Mesenchymal stem cell (in vitro differentiated cells and primary cell): ENCODE data around the gene CDC37.

Experiments
- DNase-seq: peaks from one replicate; pipeline ENCODE4 v3.0.0-alpha.2; 2013
- H2AFZ ChIP-seq: one replicate; pipeline ENCODE4 v1.6.1; 2013; ENCODE audit warnings: low read depth, mild to moderate bottlenecking, control low read depth, inconsistent platforms, low read length, moderate library complexity
- H2AK5ac ChIP-seq: 2 replicates; pipeline ENCODE4 v1.6.1; 2013; ENCODE audit warnings: low read length, moderate library complexity, mild to moderate bottlenecking, inconsistent platforms; ENCODE audit not compliant: severe bottlenecking
- H2BK120ac ChIP-seq: one replicate; pipeline ENCODE4 v1.6.1; 2013; ENCODE audit warnings: low read depth, mild to moderate bottlenecking, inconsistent platforms, low read length, moderate library complexity
- H2BK12ac ChIP-seq, 2 experiments: one replicate each; pipeline ENCODE4 v1.6.1; 2013; ENCODE audit warnings: inconsistent platforms in 2 of 2, low read length in 2 of 2, mild to moderate bottlenecking in 2 of 2, moderate library complexity in 2 of 2, control low read depth in 1 of 2
- H2BK15ac ChIP-seq: one replicate; pipeline ENCODE4 v1.6.1; 2013; ENCODE audit warnings: mild to moderate bottlenecking, low read depth, inconsistent platforms; ENCODE audit not compliant: poor library complexity, severe bottlenecking
- H2BK5ac ChIP-seq: 2 replicates; pipeline ENCODE4 v1.6.1; 2013; ENCODE audit warnings: low read depth, mild to moderate bottlenecking, low read length, control low read depth, inconsistent platforms; ENCODE audit not compliant: poor library complexity, severe bottlenecking
- H3K14ac ChIP-seq, 2 experiments: one replicate each; pipeline ENCODE4 v1.6.1; 2013; ENCODE audit warnings: inconsistent platforms in 2 of 2, low read length in 2 of 2, control low read depth in 1 of 2, mild to moderate bottlenecking in 1 of 2, moderate library complexity in 1 of 2
- H3K18ac ChIP-seq, 2 experiments: one replicate each; pipeline ENCODE4 v1.6.1; 2013; ENCODE audit warnings: inconsistent platforms in 2 of 2, low read length in 2 of 2, control low read depth in 1 of 2, low read depth in 1 of 2, mild to moderate bottlenecking in 1 of 2
- H3K23ac ChIP-seq, 2 experiments: one replicate each; pipeline ENCODE4 v1.6.1; 2013; ENCODE audit warnings: inconsistent platforms in 2 of 2, low read length in 2 of 2, mild to moderate bottlenecking in 2 of 2, moderate library complexity in 2 of 2, control low read depth in 1 of 2
- H3K27ac ChIP-seq: 2 replicates; pipeline ENCODE4 v1.5.1; 2013; ENCODE audit warnings: mild to moderate bottlenecking, moderate library complexity, low read length, control low read depth, inconsistent platforms; ENCODE audit not compliant: poor library complexity, severe bottlenecking
- H3K27me3 ChIP-seq, 2 experiments: 2 replicates each; pipeline versions ENCODE4 v1.6.1 to v1.7.0; 2013; ENCODE audit warnings: low read length in 2 of 2, mild to moderate bottlenecking in 2 of 2, moderate library complexity in 2 of 2, control low read depth in 1 of 2, inconsistent platforms in 1 of 2; ENCODE audit not compliant: control insufficient read depth in 1 of 2, insufficient read depth in 1 of 2
- H3K36me3 ChIP-seq, 2 experiments: 2 replicates each; pipeline versions ENCODE4 v1.6.1 to v1.7.0; 2013; ENCODE audit warnings: low read length in 2 of 2, control low read depth in 1 of 2, inconsistent platforms in 1 of 2, low read depth in 1 of 2, mild to moderate bottlenecking in 1 of 2; ENCODE audit not compliant: insufficient read depth in 2 of 2, control insufficient read depth in 1 of 2
- H3K4ac ChIP-seq, 2 experiments: one replicate each; pipeline ENCODE4 v1.6.1; 2013; ENCODE audit warnings: inconsistent platforms in 2 of 2, low read length in 2 of 2, mild to moderate bottlenecking in 2 of 2, moderate library complexity in 2 of 2, control low read depth in 1 of 2, low read depth in 1 of 2
- H3K4me1 ChIP-seq: 2 replicates; pipeline ENCODE4 v1.6.1; 2013; ENCODE audit warnings: low read depth, low read length, control low read depth; ENCODE audit not compliant: control insufficient read depth, insufficient read depth
- H3K4me2 ChIP-seq: 2 replicates; pipeline ENCODE4 v1.6.1; 2013; ENCODE audit warnings: low read length, mild to moderate bottlenecking, inconsistent platforms; ENCODE audit not compliant: poor library complexity, severe bottlenecking
- H3K4me3 ChIP-seq, 2 experiments: 2 replicates each; pipeline versions ENCODE4 v1.5.1 to v1.7.0; 2013; ENCODE audit warnings: low read length in 2 of 2, mild to moderate bottlenecking in 2 of 2, control low read depth in 1 of 2, low read depth in 1 of 2; ENCODE audit not compliant: insufficient read depth in 1 of 2
- H3K79me1 ChIP-seq: replicated peaks from 2 replicates; pipeline ENCODE4 v1.6.1; 2013; ENCODE audit warnings: mild to moderate bottlenecking, control low read depth, low read length, inconsistent platforms; ENCODE audit not compliant: poor library complexity, severe bottlenecking
- H3K9ac ChIP-seq: 2 replicates; pipeline ENCODE4 v1.7.0; 2013; ENCODE audit warnings: mild to moderate bottlenecking, low read length, moderate library complexity
- H3K9me3 ChIP-seq: 2 replicates; pipeline ENCODE4 v1.7.0; 2013; ENCODE audit warnings: mild to moderate bottlenecking, low read length; ENCODE audit not compliant: control insufficient read depth
- H4K8ac ChIP-seq: one replicate; pipeline ENCODE4 v1.6.1; 2013; ENCODE audit warnings: inconsistent platforms, mild to moderate bottlenecking, low read length, moderate library complexity
- H4K91ac ChIP-seq: one replicate; pipeline ENCODE4 v1.6.1; 2013; ENCODE audit warnings: mild to moderate bottlenecking, low read length, inconsistent platforms
- WGBS: methylation state at CpG from one replicate; pipeline ENCODE4 v1.1.7; 2013; ENCODE audit warnings: mixed read lengths; 5-methylcytosine and 5-hydroxymethylcytosine counted together

CDC37 gene

GRCh38 chr19:10449037-10449436, 45.7 kb upstream of the CDC37 start:
- Histone ChIP-seq H3K4me2 (no peak overlapping the region), H3K27me3 (no peaks in the 10 kb centered on the region), H3K27ac (no peak overlapping the region), H3K4me1 (peaks cover 1% of the 10 kb centered on the region), H3K9ac (no peak overlapping the region), H2AK5ac (no peak overlapping the region), H2BK15ac (no peak overlapping the region), H3K4ac (no peak overlapping the region), H2AFZ (no peak overlapping the region), H2BK120ac (no peak overlapping the region), H3K4me3 (no peak overlapping the region), H3K18ac (no peak overlapping the region), H3K23ac (no peak overlapping the region), H3K9me3 (no peaks in the 10 kb centered on the region), H3K14ac (no peak overlapping the region), H4K91ac (no peak overlapping the region), H3K36me3 (peaks cover 6 to 12% of the 10 kb centered on the region in 2 experiments), H4K8ac (no peak overlapping the region), H2BK5ac (no peak overlapping the region), H2BK12ac (no peak overlapping the region), H3K79me1 (no peaks in the 10 kb centered on the region)
- no peak for DNase-seq
- 91% methylated on average over 7 of the region's 7 CpGs for WGBS

GRCh38 chr19:10442698-10443097, 39.4 kb upstream of the CDC37 start:
- WGBS: 95% methylated on average over 3 of the region's 3 CpGs
- H3K9ac ChIP-seq: no peak overlapping the region
- no peaks in the 10 kb centered on the region for H3K4me1 ChIP-seq
- no peak overlapping the region for H2BK12ac ChIP-seq
- H2BK5ac ChIP-seq: no peak overlapping the region
- H3K14ac ChIP-seq: no peak overlapping the region
- no peak for DNase-seq
- H3K4me2 ChIP-seq: no peak overlapping the region
- H3K27me3 ChIP-seq: no peaks in the 10 kb centered on the region
- H4K8ac ChIP-seq: no peak overlapping the region
- no peak overlapping the region for H3K23ac ChIP-seq
- no peaks in the 10 kb centered on the region for H3K9me3 ChIP-seq
- H4K91ac ChIP-seq: no peak overlapping the region
- H3K36me3 ChIP-seq: no peaks in the 10 kb centered on the region
- no peak overlapping the region for H2BK15ac ChIP-seq
- H2AFZ ChIP-seq: no peak overlapping the region
- H3K18ac ChIP-seq: no peak overlapping the region
- no peak overlapping the region for H3K27ac ChIP-seq
- no peak overlapping the region for H2AK5ac ChIP-seq
- no peak overlapping the region for H2BK120ac ChIP-seq
- no peak overlapping the region for H3K4ac ChIP-seq
- H3K4me3 ChIP-seq: no peak overlapping the region
- H3K79me1 ChIP-seq: peaks cover 3% of the 10 kb centered on the region

DNA sequence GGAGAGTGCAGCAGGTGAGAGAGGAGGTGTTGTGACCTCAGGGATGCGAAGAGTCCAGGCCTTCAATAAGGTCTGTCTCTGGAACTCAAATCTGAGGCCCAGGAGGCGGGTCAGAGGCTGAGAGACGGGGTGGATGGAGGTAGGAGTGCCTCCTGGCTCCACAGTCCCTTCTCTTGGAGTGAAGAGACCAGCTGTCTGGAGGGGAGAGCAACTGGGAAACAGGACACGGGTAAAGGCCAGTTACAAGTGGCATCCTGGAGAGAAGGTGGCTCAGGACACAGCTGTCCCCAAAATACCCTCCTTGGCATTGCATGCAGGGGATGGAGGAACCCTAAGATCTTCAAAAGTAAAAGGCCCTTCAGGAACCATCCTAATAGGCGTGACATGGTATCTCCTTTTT, 36.2 kb upstream of the CDC37 start:
- H3K4ac ChIP-seq: no peak overlapping the region
- H3K27me3 ChIP-seq: no peaks in the 10 kb centered on the region
- no peak overlapping the region for H2BK120ac ChIP-seq
- DNase-seq: no peak
- H3K27ac ChIP-seq: no peak overlapping the region
- H2AK5ac ChIP-seq: no peak overlapping the region
- no peak overlapping the region for H4K91ac ChIP-seq
- H3K4me1 ChIP-seq: no peaks in the 10 kb centered on the region
- no peak overlapping the region for H2BK12ac ChIP-seq
- H3K36me3 ChIP-seq: no peaks in the 10 kb centered on the region
- H3K9ac ChIP-seq: no peak overlapping the region
- no peak overlapping the region for H3K4me2 ChIP-seq
- no peaks in the 10 kb centered on the region for H3K9me3 ChIP-seq
- H3K18ac ChIP-seq: no peak overlapping the region
- no peak overlapping the region for H4K8ac ChIP-seq
- H3K4me3 ChIP-seq: no peak overlapping the region
- no peak overlapping the region for H3K14ac ChIP-seq
- no peak overlapping the region for H2BK15ac ChIP-seq
- no peak overlapping the region for H2AFZ ChIP-seq
- H3K79me1 ChIP-seq: peaks cover 3% of the 10 kb centered on the region
- H2BK5ac ChIP-seq: no peak overlapping the region
- H3K23ac ChIP-seq: no peak overlapping the region
- WGBS: 83% methylated on average over 5 of the region's 5 CpGs

- no peak overlapping the region for H3K14ac ChIP-seq
- H2BK5ac ChIP-seq: no peak overlapping the region
- H3K4me1 ChIP-seq: peaks cover 16% of the 10 kb centered on the region
- H2AK5ac ChIP-seq: no peak overlapping the region
- H3K36me3 ChIP-seq: no peaks in the 10 kb centered on the region
- H3K79me1 ChIP-seq: no peaks in the 10 kb centered on the region
- H3K4me3 ChIP-seq: no peak overlapping the region
- no peaks in the 10 kb centered on the region for H3K9me3 ChIP-seq
- H3K4me2 ChIP-seq: no peak overlapping the region
- peaks cover 12 to 22% of the 10 kb centered on the region in 2 experiments for H3K27me3 ChIP-seq
- H3K23ac ChIP-seq: no peak overlapping the region
- H3K18ac ChIP-seq: no peak overlapping the region
- no peak overlapping the region for H2AFZ ChIP-seq
- no peak for DNase-seq
- no peak overlapping the region for H2BK12ac ChIP-seq
- no peak overlapping the region for H3K9ac ChIP-seq
- H2BK120ac ChIP-seq: no peak overlapping the region
- no peak overlapping the region for H3K27ac ChIP-seq
- H2BK15ac ChIP-seq: no peak overlapping the region
- H4K8ac ChIP-seq: no peak overlapping the region
- H3K4ac ChIP-seq: no peak overlapping the region
- H4K91ac ChIP-seq: no peak overlapping the region
- 89% methylated on average over 10 of the region's 10 CpGs for WGBS
Observed at GRCh38 chr19:10433131-10433536, 29.8 kb upstream of the CDC37 start.
